HAP-1 (cell line): ENCODE measurements around the gene WIF1.

Source experiments
- DNase-seq, 2 experiments: peaks; one replicate each; pipeline ENCODE4 v3.0.0-alpha.2; 2016 to 2020; ENCODE audit warnings: low spot score in 2 of 2
- H3K27me3 ChIP-seq: fragments of 250-450 bp; sonication (Bioruptor Pico); 2 replicates; pipeline ENCODE4 v1.5.1; 2020; ENCODE audit warnings: low read depth, mild to moderate bottlenecking, moderate library complexity
- H3K36me3 ChIP-seq: fragments of 250-450 bp; sonication (Bioruptor Pico); replicated peaks from 2 replicates; pipeline ENCODE4 v1.5.1; 2020; ENCODE audit warnings: mild to moderate bottlenecking
- H3K4me1 ChIP-seq: fragments of 250-450 bp; sonication (Bioruptor Pico); 2 replicates; pipeline ENCODE4 v1.5.1; 2020; ENCODE audit warnings: mild to moderate bottlenecking
- H3K4me3 ChIP-seq: fragments of 250-450 bp; sonication (Bioruptor Pico); 2 replicates; pipeline ENCODE4 v1.5.1; 2020; ENCODE audit warnings: mild to moderate bottlenecking, moderate library complexity
- H3K9me3 ChIP-seq: fragments of 250-450 bp; sonication (Bioruptor Pico); 2 replicates; pipeline ENCODE4 v1.5.1; 2020; ENCODE audit warnings: mild to moderate bottlenecking, moderate library complexity
- in situ Hi-C: fragments of 300-500 bp; cut with MboI; formaldehyde crosslinking; loops from 3 replicates; pipeline ENCODE4 v1.14.3; 2020; ENCODE audit warnings: low sequenced_read_pairs, inconsistent platforms, mixed read lengths

Gene WIF1

DNA sequence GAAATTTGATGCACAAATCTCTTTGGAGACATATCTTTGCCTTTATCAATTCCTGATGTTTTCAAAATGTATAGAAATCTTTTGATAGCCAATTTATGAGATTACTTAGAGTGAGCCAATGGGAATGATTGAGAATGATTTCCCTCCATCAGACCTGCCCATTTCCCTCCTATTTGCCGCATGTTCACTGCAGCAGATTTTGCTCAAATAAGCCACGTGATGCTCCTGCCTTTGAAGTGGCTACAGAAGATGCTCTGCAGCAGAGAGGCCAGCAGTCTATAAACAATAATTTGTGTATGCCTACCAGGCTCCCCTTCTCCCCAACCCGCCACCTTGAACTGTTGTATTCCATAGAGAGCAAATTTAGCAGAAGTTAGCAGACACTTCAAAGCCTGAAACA, 21.9 kb downstream of the WIF1 start:
- H3K4me3 ChIP-seq: no peak overlapping the region
- no peaks in the 10 kb centered on the region for H3K4me1 ChIP-seq
- DNase-seq: no peak
- H3K9me3 ChIP-seq: no peaks in the 10 kb centered on the region
- H3K27me3 ChIP-seq: peaks cover 4% of the 10 kb centered on the region; the same call in 1 of the 2 replicates
- in situ Hi-C loops: no loop called here
- H3K36me3 ChIP-seq: no peaks in the 10 kb centered on the region

GRCh38 chr12:65098364-65098763, 22.7 kb downstream of the WIF1 start:
- Histone ChIP-seq H3K4me3 (no peak overlapping the region), H3K27me3 (peaks cover 11% of the 10 kb centered on the region), H3K36me3 (no peaks in the 10 kb centered on the region), H3K9me3 (no peaks in the 10 kb centered on the region), H3K4me1 (no peaks in the 10 kb centered on the region)
- in situ Hi-C loops: no loop called here
- no peak for DNase-seq

GRCh38 chr12:65094722-65095121, 26.4 kb downstream of the WIF1 start:
- Histone ChIP-seq H3K4me1 (no peaks in the 10 kb centered on the region), H3K9me3 (no peaks in the 10 kb centered on the region), H3K27me3 (peaks cover 11% of the 10 kb centered on the region), H3K36me3 (no peaks in the 10 kb centered on the region), H3K4me3 (no peak overlapping the region)
- DNase-seq: no peak
- in situ Hi-C loops: no loop called here

DNA sequence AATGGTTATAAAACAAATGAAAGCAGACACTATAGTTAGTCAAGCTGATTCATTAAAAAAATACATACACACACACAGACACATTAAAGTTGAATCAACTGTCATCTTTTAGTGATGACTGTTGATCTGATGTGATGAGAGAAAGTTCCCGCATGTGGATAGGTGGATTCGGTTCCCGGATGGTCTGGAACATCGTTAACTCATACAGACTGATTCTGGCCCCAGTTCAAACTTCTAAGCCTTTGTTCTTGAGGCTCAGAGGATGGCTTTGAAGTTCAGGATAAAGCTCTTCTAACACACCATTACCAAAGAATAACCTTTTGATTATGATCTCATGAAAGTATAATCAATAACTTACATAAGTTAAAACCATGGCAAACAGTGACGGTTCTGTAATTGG, 27.5 kb downstream of the WIF1 start:
- peaks cover 11% of the 10 kb centered on the region for H3K27me3 ChIP-seq
- in situ Hi-C loops: no loop called here
- no peak for DNase-seq
- no peaks in the 10 kb centered on the region for H3K9me3 ChIP-seq
- no peak overlapping the region for H3K4me3 ChIP-seq
- H3K36me3 ChIP-seq: no peaks in the 10 kb centered on the region
- H3K4me1 ChIP-seq: no peaks in the 10 kb centered on the region

- peaks cover 10% of the 10 kb centered on the region for H3K27me3 ChIP-seq
- in situ Hi-C loops: no loop called here
- no peaks in the 10 kb centered on the region for H3K9me3 ChIP-seq
- H3K4me1 ChIP-seq: no peaks in the 10 kb centered on the region
- no peak for DNase-seq
- no peak overlapping the region for H3K4me3 ChIP-seq
- no peaks in the 10 kb centered on the region for H3K36me3 ChIP-seq
Measured at GRCh38 chr12:65090461-65090860, 30.6 kb downstream of the WIF1 start.

GRCh38 chr12:65086236-65086635, 34.9 kb downstream of the WIF1 start:
- in situ Hi-C loops: no loop called here
- no peak for DNase-seq
- no peak overlapping the region for H3K4me3 ChIP-seq

GRCh38 chr12:65084579-65084978, 36.5 kb downstream of the WIF1 start:
- Histone ChIP-seq H3K9me3 (no peaks in the 10 kb centered on the region), H3K27me3 (peaks cover 2% of the 10 kb centered on the region; the same call in 1 of the 2 replicates), H3K4me3 (no peak overlapping the region), H3K36me3 (no peaks in the 10 kb centered on the region), H3K4me1 (no peaks in the 10 kb centered on the region)
- no peak for DNase-seq
- in situ Hi-C loops: no loop called here

More at GRCh38 chr12:65086236-65086635, 34.9 kb downstream of the WIF1 start:
- Histone ChIP-seq H3K4me1 (no peaks in the 10 kb centered on the region), H3K27me3 (peaks cover 2% of the 10 kb centered on the region; the same call in 1 of the 2 replicates), H3K9me3 (no peaks in the 10 kb centered on the region), H3K36me3 (no peaks in the 10 kb centered on the region)

GRCh38 chr12:65083581-65083980, 37.5 kb downstream of the WIF1 start:
- Histone ChIP-seq H3K27me3 (peaks cover 2% of the 10 kb centered on the region; the same call in 1 of the 2 replicates), H3K36me3 (no peaks in the 10 kb centered on the region), H3K4me3 (no peak overlapping the region), H3K9me3 (no peaks in the 10 kb centered on the region), H3K4me1 (no peaks in the 10 kb centered on the region)
- in situ Hi-C loops: no loop called here
- no peak for DNase-seq

DNA sequence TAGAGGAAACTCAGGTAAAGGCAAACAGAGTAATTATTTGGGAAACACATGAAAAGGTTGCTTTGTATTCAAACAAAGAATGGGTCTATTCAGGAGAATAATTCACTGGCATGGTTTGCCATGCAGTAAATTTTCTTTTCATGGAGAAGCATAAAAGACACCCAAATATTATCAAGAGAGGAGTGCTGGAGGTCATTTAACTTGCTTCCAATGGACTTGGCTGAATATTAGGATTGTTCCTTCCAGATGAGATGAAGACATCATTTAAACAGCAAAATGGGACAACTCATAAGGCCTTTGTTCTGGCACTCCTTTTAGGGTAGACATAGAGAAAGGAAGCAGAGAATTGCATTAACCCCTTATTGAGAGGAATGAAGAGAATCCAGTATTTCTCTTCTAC, 38.7 kb downstream of the WIF1 start:
- DNase-seq: no peak
- H3K27me3 ChIP-seq: 0 out of 2 replicates have a peak, but pooled peaks cover 2% of the 10 kb centered on the region
- in situ Hi-C loops: no loop called here
- no peak overlapping the region for H3K4me3 ChIP-seq
- no peaks in the 10 kb centered on the region for H3K36me3 ChIP-seq
- no peaks in the 10 kb centered on the region for H3K9me3 ChIP-seq
- H3K4me1 ChIP-seq: no peaks in the 10 kb centered on the region

DNA sequence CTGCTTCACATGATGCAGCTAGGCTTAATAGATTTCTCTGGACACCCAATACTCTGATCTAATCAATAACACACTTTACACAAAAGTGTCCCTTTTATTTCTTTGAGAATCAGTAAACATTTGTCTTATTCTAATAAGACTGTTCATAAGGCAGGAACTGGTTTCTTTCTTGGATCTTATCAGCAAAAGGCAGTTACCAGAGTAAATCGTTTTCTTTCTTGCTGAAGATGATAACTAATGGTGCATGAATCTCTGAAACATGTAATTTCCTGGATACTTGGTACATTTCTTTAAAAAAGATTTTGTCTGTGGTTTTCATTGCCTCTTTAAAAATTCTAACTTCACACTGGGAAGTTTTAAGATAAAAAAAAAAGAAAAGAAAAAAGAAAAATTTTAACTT, 39.6 kb downstream of the WIF1 start:
- Histone ChIP-seq H3K4me1 (no peaks in the 10 kb centered on the region), H3K9me3 (no peaks in the 10 kb centered on the region), H3K4me3 (no peak overlapping the region), H3K36me3 (no peaks in the 10 kb centered on the region), H3K27me3 (no peaks in the 10 kb centered on the region)
- in situ Hi-C loops: no loop called here
- DNase-seq: no peak

DNA sequence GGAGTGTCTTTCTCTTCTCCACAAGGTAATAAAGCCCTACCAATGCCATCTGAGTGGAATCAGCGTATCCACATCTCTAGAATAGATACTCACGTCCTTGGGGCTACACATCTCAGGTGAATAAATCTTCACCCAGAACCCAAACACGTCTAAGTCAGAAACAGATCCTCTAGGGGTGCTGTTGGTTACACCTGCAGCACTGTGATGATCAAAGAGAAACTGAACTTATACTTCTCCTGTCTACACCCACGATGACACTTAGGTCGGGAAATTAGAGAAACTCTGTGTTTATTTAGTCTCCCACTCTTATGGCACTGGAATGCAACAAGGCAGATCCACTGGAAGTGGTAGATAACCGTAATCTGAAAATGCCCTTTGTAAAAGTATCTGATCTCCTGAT, 46.2 kb downstream of the WIF1 start:
- H3K4me1 ChIP-seq: no peaks in the 10 kb centered on the region
- no peaks in the 10 kb centered on the region for H3K9me3 ChIP-seq
- DNase-seq: no peak
- in situ Hi-C loops: no loop called here
- no peaks in the 10 kb centered on the region for H3K36me3 ChIP-seq
- no peak overlapping the region for H3K4me3 ChIP-seq
- peaks cover 4% of the 10 kb centered on the region; the same call in 1 of the 2 replicates for H3K27me3 ChIP-seq

GRCh38 chr12:65069336-65069735, 51.8 kb downstream of the WIF1 start:
- Histone ChIP-seq H3K27me3 (peaks cover 10% of the 10 kb centered on the region; the same call in 1 of the 2 replicates), H3K4me3 (no peak overlapping the region), H3K9me3 (no peaks in the 10 kb centered on the region), H3K36me3 (no peaks in the 10 kb centered on the region), H3K4me1 (no peaks in the 10 kb centered on the region)
- in situ Hi-C loops: no loop called here
- DNase-seq: no peak

- DNase-seq: no peak
- peaks cover 9% of the 10 kb centered on the region for H3K27me3 ChIP-seq
- in situ Hi-C loops: no loop called here
Measured at GRCh38 chr12:65067383-65067782, 53.7 kb downstream of the WIF1 start.

GRCh38 chr12:65055859-65056258, 65.2 kb downstream of the WIF1 start:
- no peak overlapping the region for H3K4me3 ChIP-seq
- DNase-seq: peak in 1 of 2 experiments; percentile 35
- no peaks in the 10 kb centered on the region for H3K4me1 ChIP-seq
- H3K27me3 ChIP-seq: peaks cover 3% of the 10 kb centered on the region
- in situ Hi-C loops: no loop called here
- no peaks in the 10 kb centered on the region for H3K9me3 ChIP-seq
- no peaks in the 10 kb centered on the region for H3K36me3 ChIP-seq

More at GRCh38 chr12:65067383-65067782, 53.7 kb downstream of the WIF1 start:
- no peak overlapping the region for H3K4me3 ChIP-seq
- H3K36me3 ChIP-seq: no peaks in the 10 kb centered on the region
- no peaks in the 10 kb centered on the region for H3K4me1 ChIP-seq
- no peaks in the 10 kb centered on the region for H3K9me3 ChIP-seq

DNA sequence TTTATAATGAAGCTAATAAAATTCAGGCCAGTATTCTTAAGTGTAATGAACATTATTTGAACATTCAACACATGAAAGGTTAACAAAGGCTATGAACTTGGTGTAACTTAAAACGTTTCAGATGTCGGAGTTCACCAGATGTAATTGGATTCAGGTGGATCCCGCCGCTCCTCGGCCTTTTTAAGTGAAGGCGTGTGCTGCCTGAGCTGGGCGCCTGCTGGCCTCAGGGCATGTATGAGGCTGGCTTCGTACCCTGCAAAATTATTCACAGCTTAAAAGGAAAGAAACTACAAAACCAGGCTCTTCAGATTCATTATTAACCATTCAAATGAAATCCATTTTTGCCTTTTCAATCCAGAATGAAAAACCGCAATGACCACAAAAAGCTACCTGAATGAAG, 69.9 kb downstream of the WIF1 start:
- in situ Hi-C loops: no loop called here
- peak; percentile 26 to 43 for DNase-seq
- no peaks in the 10 kb centered on the region for H3K36me3 ChIP-seq

More for the DNA sequence above, 69.9 kb downstream of the WIF1 start:
- Histone ChIP-seq H3K9me3 (no peaks in the 10 kb centered on the region), H3K4me3 (no peak overlapping the region), H3K4me1 (no peaks in the 10 kb centered on the region), H3K27me3 (peaks cover 7% of the 10 kb centered on the region; the same call in 1 of the 2 replicates)
